Gastrocnemius medialis (tissue), 4 donors: ENCODE results near the gene TRIM5. TPM values are rescaled to one million over a fixed set of nuclear protein-coding genes. Genes with fewer than 3 reads are reported as not detected.
A peak's percentile ranks its signal among the peaks of the same experiment; 100 is the strongest.

Source experiments
- ATAC-seq, 2 donors: fragments of 150-250 bp; one replicate each; pipeline ENCODE4 v1.9.1; 2016
- DNase-seq, 2 donors: peaks; one replicate each; pipeline ENCODE4 v3.0.0-alpha.2; 2019
- H3K27ac ChIP-seq, 4 donors: fragments of 200-600 bp; sonication (generic); 1 replicate in 1 of 4; 2 replicates in 3 of 4; pipeline ENCODE4 v1.5.1; 2016 to 2018; ENCODE audit warnings: mild to moderate bottlenecking in 2 of 4, moderate library complexity in 1 of 4
- H3K27me3 ChIP-seq, 3 donors: fragments of 200-600 bp; sonication (generic) in 2 of 3; 1 replicate in 1 of 3; 2 replicates in 2 of 3; pipeline versions ENCODE4 v1.5.1 to v1.6.0; 2016 to 2019; ENCODE audit warnings: mild to moderate bottlenecking in 1 of 3, moderate library complexity in 1 of 3
- H3K36me3 ChIP-seq, 2 donors: fragments of 200-600 bp; sonication (generic) in 1 of 2; one replicate each; pipeline ENCODE4 v1.5.1; 2017 to 2018
- H3K4me1 ChIP-seq, 2 donors: fragments of 200-600 bp; sonication (generic) in 1 of 2; one replicate each; pipeline ENCODE4 v1.5.1; 2016 to 2017; ENCODE audit warnings: mild to moderate bottlenecking in 2 of 2
- H3K4me3 ChIP-seq, 4 donors: fragments of 200-600 bp; sonication (generic) in 3 of 4; 1 replicate in 1 of 4; 2 replicates in 3 of 4; pipeline ENCODE4 v1.5.1; 2016 to 2019; ENCODE audit warnings: mild to moderate bottlenecking in 2 of 4
- H3K9me3 ChIP-seq, 3 donors: fragments of 200-600 bp; sonication (generic) in 2 of 3; 1 replicate in 1 of 3; 2 replicates in 2 of 3; pipeline ENCODE4 v1.5.1; 2016 to 2019
- CTCF ChIP-seq, 5 experiments: fragments of 450-650 bp in 3 of 5; fragments of 200-600 bp in 2 of 5; sonication (generic) in 2 of 5; IDR thresholded peaks in 4 of 5; conservative IDR thresholded peaks in 1 of 5; 1 replicate in 4 of 5; 2 replicates in 1 of 5; pipeline ENCODE4 v1.5.1; 2016 to 2019; ENCODE audit warnings: antibody characterized with exemption in 5 of 5, mild to moderate bottlenecking in 3 of 5, moderate library complexity in 3 of 5
- POLR2A ChIP-seq, 2 donors: fragments of 450-650 bp; IDR thresholded peaks; one replicate each; pipeline ENCODE4 v1.6.1; 2017; ENCODE audit warnings: antibody characterized with exemption in 2 of 2, mild to moderate bottlenecking in 2 of 2, moderate library complexity in 2 of 2
- in situ Hi-C, 4 donors: fragments of 200-750 bp; cut with MboI; loops; one replicate each; pipeline versions ENCODE4 v1.15.0 to v1.8.0; 2017; ENCODE audit warnings: low sequenced_read_pairs in 4 of 4
- intact Hi-C: fragments of 100-400 bp; cut with DNase I; formaldehyde crosslinking; loops from one replicate; pipeline ENCODE4 v1.15.1; 2023; ENCODE audit warnings: low total_unique reads
- total RNA-seq, 4 donors: library from RNA; depleted of rRNA; stranded (reverse); fragments of >200 nt; gene quantifications; one replicate each; pipeline versions ENCODE4 v1.1.0 to v1.2.3, GENCODE V29; 2016

The TRIM5 gene
- total RNA-seq, 4 donors from 2014 or later, result 2.3 to 3.9 (median 2.6) TPM

- ATAC-seq, result no peak
- intact Hi-C loops, result no loop called here
- peaks cover 0 to 15% of the 10 kb centered on the region in 2 donors for H3K36me3 ChIP-seq
These were observed 10.5 kb downstream of the TRIM5 start for GRCh38 chr11:5674391-5674790.

GRCh38 chr11:5671831-5672230 lies 13.0 kb downstream of the TRIM5 start:
- Histone ChIP-seq H3K27ac (no peak overlapping the region), H3K36me3 (peaks cover 0 to 4% of the 10 kb centered on the region in 2 donors), H3K4me3 (no peak overlapping the region), H3K27me3 (no peaks in the 10 kb centered on the region), H3K4me1 (no peaks in the 10 kb centered on the region), H3K9me3 (no peaks in the 10 kb centered on the region)
- no peak for ATAC-seq
- intact Hi-C loops (no loop called here), in situ Hi-C loops (no loop called here)
- TF ChIP-seq POLR2A (IDR thresholded peaks at IDR 0.05) (no peak), CTCF (IDR thresholded peaks at IDR 0.05 in 4 of 5, conservative IDR thresholded peaks at IDR 0.05 in 1 of 5) (no peak)
- no peak for DNase-seq

More at GRCh38 chr11:5674391-5674790, 10.5 kb downstream of the TRIM5 start:
- in situ Hi-C loops, result no loop called here
- no peaks in the 10 kb centered on the region for H3K9me3 ChIP-seq
- no peak overlapping the region for H3K4me3 ChIP-seq
- H3K27me3 ChIP-seq, result no peaks in the 10 kb centered on the region
- no peak for DNase-seq
- no peak overlapping the region for H3K27ac ChIP-seq
- TF ChIP-seq CTCF (IDR thresholded peaks at IDR 0.05 in 4 of 5, conservative IDR thresholded peaks at IDR 0.05 in 1 of 5) (no peak), POLR2A (IDR thresholded peaks at IDR 0.05) (no peak)
- no peaks in the 10 kb centered on the region for H3K4me1 ChIP-seq

GRCh38 chr11:5666402-5666793 lies 18.5 kb downstream of the TRIM5 start:
- no peak for DNase-seq
- Histone ChIP-seq H3K27ac (no peak overlapping the region), H3K36me3 (peaks cover 0 to 4% of the 10 kb centered on the region in 2 donors), H3K9me3 (no peaks in the 10 kb centered on the region), H3K27me3 (no peaks in the 10 kb centered on the region), H3K4me1 (no peaks in the 10 kb centered on the region), H3K4me3 (no peak overlapping the region)
- no peak for TF ChIP-seq POLR2A (IDR thresholded peaks at IDR 0.05)
- TF ChIP-seq CTCF (IDR thresholded peaks at IDR 0.05 in 4 of 5, conservative IDR thresholded peaks at IDR 0.05 in 1 of 5), result no peak
- in situ Hi-C loops (no loop called here), intact Hi-C loops (no loop called here)
- no peak for ATAC-seq

DNA sequence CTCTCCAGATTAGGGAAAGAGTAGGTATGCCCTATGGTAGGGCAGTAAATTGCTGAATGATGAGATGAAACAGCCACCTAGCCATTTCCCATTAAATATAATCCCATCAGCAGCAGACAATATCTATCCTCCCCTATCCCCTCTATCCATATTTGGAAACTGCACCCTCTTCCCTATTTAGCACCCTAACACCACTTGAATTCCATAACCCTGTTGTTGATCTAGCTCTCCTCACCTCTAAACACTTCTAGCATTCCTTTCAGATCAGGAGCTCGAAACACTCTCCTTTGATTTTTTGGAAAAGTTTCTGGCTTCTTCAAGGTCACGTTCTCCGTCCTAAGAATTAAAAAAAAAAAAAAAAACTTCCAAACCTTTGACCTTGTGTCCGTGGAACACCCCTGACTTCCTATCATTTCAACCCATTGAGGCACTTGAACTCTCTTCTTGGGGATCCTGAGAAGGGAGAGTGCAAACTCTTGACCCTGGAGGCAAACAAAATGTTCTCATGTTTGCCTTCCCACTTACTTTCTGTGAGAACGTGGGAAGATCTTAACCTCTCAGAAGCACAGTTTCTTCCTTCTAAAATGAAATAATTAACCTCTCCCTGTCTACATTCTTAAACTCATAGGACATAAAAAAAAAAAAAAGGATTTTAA lies 19.0 kb downstream of the TRIM5 start:
- Histone ChIP-seq H3K4me3 (no peak overlapping the region), H3K4me1 (no peaks in the 10 kb centered on the region), H3K9me3 (no peaks in the 10 kb centered on the region), H3K36me3 (peaks cover 0 to 4% of the 10 kb centered on the region in 2 donors), H3K27ac (peak overlapping the region in 1 of 4 donors; percentile 10), H3K27me3 (no peaks in the 10 kb centered on the region)
- ATAC-seq (no peak), DNase-seq (no peak)
- TF ChIP-seq POLR2A (IDR thresholded peaks at IDR 0.05) (no peak), CTCF (IDR thresholded peaks at IDR 0.05 in 4 of 5, conservative IDR thresholded peaks at IDR 0.05 in 1 of 5) (no peak)
- in situ Hi-C loops, result no loop called here
- intact Hi-C loops, result no loop called here
